22Rv1 (cell line): Measurements from ENCODE around the gene ADCY7.

Source experiments
- H3K27ac ChIP-seq: fragments of 450-650 bp; 2 replicates; pipeline ENCODE4 v1.5.1; 2017
- CTCF ChIP-seq: fragments of 450-650 bp; IDR thresholded peaks from 2 replicates; pipeline ENCODE4 v1.5.1; 2017; ENCODE audit warnings: mild to moderate bottlenecking
- ZFX ChIP-seq: fragments of 450-650 bp; IDR thresholded peaks from 2 replicates; pipeline ENCODE4 v1.6.1; 2017; ENCODE audit warnings: antibody characterized with exemption, borderline replicate concordance

The ADCY7 gene

GRCh38 chr16:50259334-50260205, 6.8 kb upstream of the ADCY7 start:
- H3K27ac ChIP-seq, result no peak overlapping the region
- TF ChIP-seq CTCF (no peak), ZFX (no peak)

- TF ChIP-seq CTCF (no peak), ZFX (no peak)
- H3K27ac ChIP-seq, result no peak overlapping the region
Observed at GRCh38 chr16:50260206-50261159, 5.9 kb upstream of the ADCY7 start.

- no peak overlapping the region for H3K27ac ChIP-seq
- TF ChIP-seq ZFX (no peak), CTCF (no peak)
Observed at GRCh38 chr16:50261160-50261706, 5.1 kb upstream of the ADCY7 start.

- no peak overlapping the region for H3K27ac ChIP-seq
- TF ChIP-seq CTCF (no peak), ZFX (no peak)
Observed at GRCh38 chr16:50261707-50262235, 4.6 kb upstream of the ADCY7 start.

GRCh38 chr16:50263060-50263909, 3.1 kb upstream of the ADCY7 start:
- H3K27ac ChIP-seq, result no peak overlapping the region
- TF ChIP-seq CTCF, result no peak
- no peak for TF ChIP-seq ZFX
